IPS-NIHi7 (cell line): ENCODE measurements around the gene KLF4.

ENCODE experiments used
- DNase-seq: peaks from one replicate; pipeline ENCODE4 v3.0.0; 2012; ENCODE audit warnings: mixed read lengths; ENCODE audit errors: extremely low spot score

KLF4 gene

DNA sequence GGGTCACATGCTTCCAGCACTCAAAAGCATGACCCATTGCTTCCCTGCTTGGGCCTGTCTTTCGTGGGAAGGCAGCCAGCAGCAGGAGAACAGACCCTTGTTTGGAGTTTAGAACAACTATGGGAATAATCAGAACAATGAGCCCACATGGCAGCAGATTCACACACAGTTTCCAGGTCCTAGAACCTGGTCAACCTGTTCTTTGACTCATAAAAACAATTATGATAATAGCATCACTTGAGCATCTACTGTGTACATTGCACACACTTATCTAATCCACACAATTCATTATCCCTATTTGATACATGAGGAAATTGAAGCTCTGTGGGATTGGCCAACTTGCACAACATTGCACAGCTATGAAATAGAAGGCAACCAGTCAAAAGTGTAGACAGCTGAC is 41.7 kb downstream of the KLF4 start:
- DNase-seq, result no peak

DNA sequence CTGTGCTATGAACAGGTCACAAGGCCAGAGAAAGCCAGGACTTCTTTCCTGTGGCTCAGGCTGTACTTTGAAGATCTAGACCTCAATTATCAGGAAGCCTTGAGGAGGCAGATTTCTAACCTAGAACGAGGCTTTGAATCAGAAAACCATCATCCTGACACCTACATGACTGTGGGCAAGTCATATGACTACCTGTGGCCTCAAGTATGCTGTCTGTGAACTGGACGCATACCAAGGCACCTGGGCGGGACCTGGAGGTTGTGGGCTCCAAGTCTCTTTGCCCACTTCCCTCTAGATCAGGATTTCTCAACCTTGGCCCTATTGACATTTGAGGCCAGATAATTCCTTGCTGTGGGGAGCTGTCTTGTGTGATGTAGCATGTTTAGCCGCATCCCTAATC is 42.5 kb downstream of the KLF4 start:
- DNase-seq, result no peak

DNA sequence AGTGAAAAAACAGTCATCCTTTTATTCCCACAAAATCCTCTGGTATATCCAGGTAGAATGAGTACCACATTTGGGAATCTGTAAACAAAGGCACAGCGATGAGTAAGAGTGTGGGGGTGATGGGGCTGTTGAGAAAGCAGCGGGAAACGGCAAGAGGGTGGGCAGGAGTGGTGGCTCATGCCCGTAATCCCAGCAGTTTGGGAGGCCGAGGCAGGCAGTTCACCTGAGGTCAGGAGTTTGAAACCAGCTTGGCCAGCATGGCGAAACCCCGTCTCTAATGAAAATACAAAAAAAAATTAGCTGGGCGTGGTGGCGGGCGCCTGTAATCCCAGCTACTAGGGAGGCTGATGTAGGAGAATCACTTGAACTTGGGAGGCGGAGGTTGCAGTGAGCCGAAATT is 43.1 kb downstream of the KLF4 start:
- DNase-seq, result no peak

DNA sequence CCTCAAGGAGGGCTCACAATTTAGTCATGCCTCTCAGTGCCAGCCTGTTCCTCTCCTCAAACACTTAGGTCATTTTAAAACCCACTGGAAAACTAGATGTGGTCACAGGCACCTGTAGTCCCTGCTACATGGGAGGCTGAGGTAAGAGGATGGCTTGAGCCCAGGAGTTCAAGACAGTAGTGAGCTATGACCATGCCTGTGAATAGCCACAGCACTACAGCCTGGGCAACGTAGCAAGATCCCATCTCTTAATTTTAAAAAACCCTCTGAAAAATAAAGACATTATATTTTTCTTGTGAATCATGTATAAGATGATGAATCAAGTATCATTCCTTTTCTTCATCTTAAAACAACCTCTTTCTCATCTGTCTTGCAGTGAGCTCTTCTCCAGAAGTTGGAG is 45.8 kb downstream of the KLF4 start:
- DNase-seq, result no peak

DNA sequence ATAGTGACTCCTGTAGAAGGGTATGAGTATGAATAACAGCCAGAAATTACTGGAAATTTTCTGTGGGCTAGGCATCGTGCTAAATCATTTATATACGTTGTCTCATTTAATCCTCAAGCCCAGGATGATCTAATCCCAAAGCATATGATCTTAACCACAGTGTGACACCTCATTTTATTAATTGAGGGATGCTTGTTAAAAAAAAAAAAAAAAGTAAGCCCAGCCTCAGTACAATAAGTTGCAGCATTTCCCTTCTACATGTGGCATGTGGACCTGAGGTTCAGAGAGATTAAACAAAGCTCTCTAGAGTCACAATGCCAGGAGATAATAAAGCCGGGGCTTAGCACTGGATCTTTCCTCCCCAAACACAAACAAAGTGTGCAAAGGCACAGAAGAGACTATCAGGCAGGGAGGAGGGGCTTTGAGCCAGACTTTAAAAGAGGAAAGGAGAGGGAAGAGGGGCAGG is 49.5 kb downstream of the KLF4 start:
- DNase-seq, result no peak

DNA sequence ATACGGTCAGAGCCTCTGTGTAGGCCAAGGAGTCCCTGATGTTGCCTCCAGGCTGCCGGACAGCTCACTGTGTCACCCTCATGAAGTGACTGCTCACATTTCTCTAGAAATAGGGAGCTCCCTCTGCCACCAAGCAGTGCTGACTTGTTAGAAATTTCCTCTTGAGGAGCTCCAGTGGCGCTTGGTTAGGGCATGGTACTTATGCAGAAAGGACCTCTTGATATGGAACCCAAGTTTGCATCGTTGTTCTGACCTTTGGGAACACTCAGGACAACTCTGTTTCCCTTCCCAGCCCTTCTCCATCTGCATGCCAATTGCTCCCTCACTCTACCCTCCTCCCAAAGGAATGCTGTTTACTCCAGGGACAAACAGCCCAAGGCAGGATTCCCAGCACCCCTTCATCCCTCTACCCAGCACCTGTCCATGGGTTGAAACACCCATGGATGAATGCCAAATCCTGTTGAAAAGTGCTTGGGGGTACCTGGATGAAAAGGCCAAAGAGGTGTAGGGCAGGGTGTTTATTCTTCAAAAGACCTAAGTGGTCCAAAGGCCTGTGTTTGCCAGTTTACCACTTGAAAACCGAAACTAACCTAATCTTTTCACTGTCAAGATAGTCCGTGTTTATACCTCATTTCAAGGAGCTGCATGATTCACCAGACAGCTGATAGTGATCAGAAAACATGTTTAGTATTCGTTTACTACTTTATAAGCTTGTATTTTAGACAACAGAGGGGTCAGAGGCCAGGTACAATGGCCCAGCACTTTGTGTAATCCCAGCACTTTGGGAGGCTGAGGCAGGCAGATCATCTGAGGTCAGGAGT is 51.1 kb downstream of the KLF4 start:
- peak; percentile 82 for DNase-seq

DNA sequence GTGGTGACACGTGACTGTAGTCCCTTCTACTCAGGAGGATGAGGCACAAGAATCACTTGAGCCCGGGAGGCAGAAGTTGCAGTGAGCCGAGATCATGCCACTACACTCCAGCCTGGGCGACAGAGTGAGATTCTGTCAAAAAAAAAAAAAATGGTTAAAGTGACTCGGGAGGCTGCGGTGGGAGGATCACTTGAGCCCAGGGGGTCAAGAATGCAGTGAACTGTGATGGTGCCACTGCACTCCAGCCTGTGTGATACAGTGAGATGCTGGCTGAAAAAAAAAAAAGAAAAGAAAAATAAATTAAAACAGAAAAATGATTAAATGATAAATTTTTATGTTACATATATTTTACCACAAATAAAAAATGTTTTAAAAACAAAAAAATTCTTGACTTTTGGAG is 51.9 kb downstream of the KLF4 start:
- DNase-seq, result no peak

DNA sequence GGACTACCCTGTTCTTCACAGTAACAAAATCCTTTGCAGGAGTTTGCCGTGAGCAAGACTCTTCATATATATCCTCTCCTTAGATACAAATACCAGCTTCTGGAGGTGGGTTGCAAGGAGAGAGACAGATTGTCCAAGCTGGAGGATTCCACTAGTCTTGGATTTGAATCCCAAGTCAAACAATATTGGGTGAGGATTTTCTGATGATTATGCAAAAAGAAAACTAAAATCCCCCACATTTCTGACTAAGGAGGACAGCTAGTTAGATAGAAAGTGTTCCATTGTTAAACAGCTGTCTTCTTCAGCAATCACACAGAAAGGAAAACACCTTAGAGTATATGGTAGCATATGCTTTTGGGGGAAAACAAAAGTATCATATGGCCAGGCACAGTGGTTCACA is 54.2 kb downstream of the KLF4 start:
- no peak for DNase-seq
